HCT116 (cell line): ENCODE measurements around the gene MAP1S. TPM values are rescaled to one million over a fixed set of nuclear protein-coding genes. Genes with fewer than 3 reads are reported as not detected.
A peak's percentile ranks its signal among the peaks of the same experiment; 100 is the strongest.

Experiments
- ATAC-seq: fragments of 200-7000 bp; cut with Tn5 transposase; 2 replicates; pipeline ENCODE4 v1.9.1; 2020; ENCODE audit warnings: mild to moderate bottlenecking, moderate library complexity
- BruUV-seq: library from RNA; stranded (reverse); fragments of 400-500 nt; replicated peaks from 2 replicates; lab custom pipeline; 2021; lab: Mats Ljungman, UMichigan
- CTCF ChIA-PET: fragments of 300-600 bp; sonication (Branson Sonifier 250); formaldehyde crosslinking; loops from one replicate; lab custom pipeline; 2021; ENCODE audit warnings: antibody characterized with exemption; lab: Charles Lee
- POLR2A ChIA-PET: fragments of 300-600, 350-600 bp; sonication (Branson Sonifier 250); formaldehyde crosslinking; loops from one replicate; lab custom pipeline; 2021; ENCODE audit warnings: antibody characterized with exemption; lab: Charles Lee
- RAD21 ChIA-PET, 2 experiments: fragments of 300-600 bp; sonication (Branson Sonifier 250); formaldehyde crosslinking; loops; one replicate each; lab custom pipeline; 2023; ENCODE audit warnings: low total read pairs in 2 of 2; ENCODE audit not compliant: uncharacterized antibody in 2 of 2, unreplicated experiment in 2 of 2, low non-redundant PET in 1 of 2; lab: Charles Lee
- DNase-seq: peaks from one replicate; pipeline ENCODE4 v3.0.0-alpha.2; 2010; ENCODE audit warnings: low read depth, low spot score
- H2AFZ ChIP-seq: fragments of 200-600 bp; shearing (Covaris generic), sonication (generic); 2 replicates; pipeline ENCODE4 v1.6.1; 2017; ENCODE audit warnings: low read depth, mixed run types, mixed read lengths, antibody characterized with exemption, low read length; ENCODE audit not compliant: poor library complexity, severe bottlenecking
- H3K27ac ChIP-seq: 2 replicates; pipeline ENCODE4 v1.5.1; 2012; ENCODE audit warnings: low read depth, low read length
- H3K27me3 ChIP-seq: fragments of 200-600 bp; sonication (generic); 2 replicates; pipeline ENCODE4 v1.6.1; 2016; ENCODE audit warnings: mixed run types, low read length, mixed read lengths; ENCODE audit not compliant: insufficient read depth
- H3K36me3 ChIP-seq, 2 experiments: fragments of 200-500 bp in 1 of 2; fragments of 200-600 bp in 1 of 2; sonication (Bioruptor generic) in 1 of 2; sonication (generic) in 1 of 2; 2 replicates each; pipeline versions ENCODE4 v1.5.1 to v1.6.1; 2014 to 2016; ENCODE audit warnings: low read length in 2 of 2, inconsistent platforms in 1 of 2, mixed read lengths in 1 of 2, mixed run types in 1 of 2; ENCODE audit not compliant: insufficient read depth in 2 of 2, control insufficient read depth in 1 of 2
- H3K4me1 ChIP-seq, 2 experiments: fragments of 200-600 bp in 1 of 2; sonication (generic) in 1 of 2; 2 replicates each; pipeline versions ENCODE4 v1.5.1 to v1.6.1; 2012 to 2017; ENCODE audit warnings: low read length in 2 of 2, inconsistent platforms in 1 of 2, mild to moderate bottlenecking in 1 of 2, mixed read lengths in 1 of 2, mixed run types in 1 of 2, moderate library complexity in 1 of 2; ENCODE audit not compliant: insufficient read depth in 2 of 2, control insufficient read depth in 1 of 2
- H3K4me2 ChIP-seq: fragments of 200-600 bp; sonication (generic); 2 replicates; pipeline ENCODE4 v1.6.1; 2017; ENCODE audit warnings: mixed run types, low read length, mixed read lengths
- H3K4me3 ChIP-seq, 2 experiments: fragments of 200-600 bp in 1 of 2; sonication (generic) in 1 of 2; replicated peaks in 1 of 2; 2 replicates each; pipeline ENCODE4 v1.5.1; 2011 to 2016; ENCODE audit warnings: low read length in 2 of 2, control low read depth in 1 of 2, low read depth in 1 of 2, mild to moderate bottlenecking in 1 of 2, mixed read lengths in 1 of 2, mixed run types in 1 of 2
- H3K79me2 ChIP-seq: fragments of 200-600 bp; sonication (generic); 2 replicates; pipeline ENCODE4 v1.6.1; 2017; ENCODE audit warnings: mild to moderate bottlenecking, mixed run types, low read length, moderate library complexity, mixed read lengths; ENCODE audit not compliant: insufficient read depth
- H3K9ac ChIP-seq: fragments of 200-600 bp; sonication (generic); 2 replicates; pipeline ENCODE4 v1.6.1; 2016; ENCODE audit warnings: low read length, mixed read lengths
- H3K9me2 ChIP-seq: fragments of 200-600 bp; sonication (generic), shearing (Covaris generic); 2 replicates; pipeline ENCODE4 v1.6.1; 2017; ENCODE audit warnings: mixed run types, mild to moderate bottlenecking, moderate library complexity; ENCODE audit not compliant: insufficient read depth
- H3K9me3 ChIP-seq, 2 experiments: fragments of 200-500 bp in 1 of 2; fragments of 200-600 bp in 1 of 2; sonication (Bioruptor generic) in 1 of 2; sonication (generic) in 1 of 2; 2 replicates each; pipeline ENCODE4 v1.6.1; 2014 to 2017; ENCODE audit warnings: low read length in 2 of 2, mixed read lengths in 2 of 2, inconsistent platforms in 1 of 2, low read depth in 1 of 2, mild to moderate bottlenecking in 1 of 2, mixed run types in 1 of 2, moderate library complexity in 1 of 2; ENCODE audit not compliant: control insufficient read depth in 1 of 2, insufficient read depth in 1 of 2
- H4K20me1 ChIP-seq: fragments of 200-600 bp; sonication (generic), shearing (Covaris generic); 2 replicates; pipeline ENCODE4 v1.6.1; 2017; ENCODE audit warnings: mixed run types, mild to moderate bottlenecking, moderate library complexity; ENCODE audit not compliant: insufficient read depth
- CEBPB ChIP-seq: IDR thresholded peaks from 2 replicates; pipeline ENCODE4 v1.6.1; 2012; ENCODE audit warnings: low read depth
- EGR1 ChIP-seq: IDR thresholded peaks from 2 replicates; pipeline ENCODE4 v1.6.1; 2012; ENCODE audit warnings: low read depth
- FOSL1 ChIP-seq: IDR thresholded peaks from 2 replicates; pipeline ENCODE4 v1.6.1; 2012; ENCODE audit warnings: low read depth
- RAD21 ChIP-seq: IDR thresholded peaks from 2 replicates; pipeline ENCODE4 v1.6.1; 2012; ENCODE audit warnings: low read depth, mild to moderate bottlenecking
- SRF ChIP-seq: IDR thresholded peaks from 2 replicates; pipeline ENCODE4 v1.6.1; 2012; ENCODE audit warnings: low read depth
- YY1 ChIP-seq: IDR thresholded peaks from 2 replicates; pipeline ENCODE4 v1.6.1; 2011; ENCODE audit warnings: low read length, low read depth, moderate library complexity, mild to moderate bottlenecking; ENCODE audit not compliant: insufficient replicate concordance; ENCODE audit errors: extremely low read depth
- ZNF274 ChIP-seq: fragments of 200-500 bp; sonication (Bioruptor generic); IDR thresholded peaks from 2 replicates; pipeline ENCODE4 v1.6.1; 2014; ENCODE audit warnings: mild to moderate bottlenecking, low read depth, low read length, inconsistent platforms
- intact Hi-C: fragments of 100-400 bp; cut with micrococcal nuclease; formaldehyde crosslinking; loops from 2 replicates; pipeline ENCODE4 v1.10.0; 2022
- total RNA-seq: library from RNA; stranded (reverse); gene quantifications from one replicate; pipeline ENCODE4 v1.2.1, GENCODE V29; 2021; ENCODE audit not compliant: unreplicated experiment
- TF ChIP-seq, protein P1 (sequence below): IDR thresholded peaks from 2 replicates; pipeline ENCODE4 v1.6.1; 2012
- TF ChIP-seq, protein P2 (sequence below): IDR thresholded peaks from 2 replicates; pipeline ENCODE4 v1.6.1; 2012
- TF ChIP-seq, protein P3 (sequence below), 3 experiments: fragments of 200-600 bp in 1 of 3; sonication (generic) in 1 of 3; IDR thresholded peaks in 2 of 3; conservative IDR thresholded peaks in 1 of 3; 2 replicates each; pipeline ENCODE4 v1.5.1; 2012 to 2017; ENCODE audit warnings: low read depth in 2 of 3, low read length in 2 of 3, antibody characterized with exemption in 1 of 3, borderline replicate concordance in 1 of 3, control low read depth in 1 of 3, mild to moderate bottlenecking in 1 of 3, mixed read lengths in 1 of 3, mixed run types in 1 of 3, moderate library complexity in 1 of 3; ENCODE audit not compliant: insufficient read depth in 1 of 3
- TF ChIP-seq, protein P4 (sequence below): IDR thresholded peaks from 2 replicates; pipeline ENCODE4 v1.6.1; 2012; ENCODE audit warnings: low read depth

MAP1S gene
- total RNA-seq, 1 experiment from 2014 or later: 80.8 TPM

DNA sequence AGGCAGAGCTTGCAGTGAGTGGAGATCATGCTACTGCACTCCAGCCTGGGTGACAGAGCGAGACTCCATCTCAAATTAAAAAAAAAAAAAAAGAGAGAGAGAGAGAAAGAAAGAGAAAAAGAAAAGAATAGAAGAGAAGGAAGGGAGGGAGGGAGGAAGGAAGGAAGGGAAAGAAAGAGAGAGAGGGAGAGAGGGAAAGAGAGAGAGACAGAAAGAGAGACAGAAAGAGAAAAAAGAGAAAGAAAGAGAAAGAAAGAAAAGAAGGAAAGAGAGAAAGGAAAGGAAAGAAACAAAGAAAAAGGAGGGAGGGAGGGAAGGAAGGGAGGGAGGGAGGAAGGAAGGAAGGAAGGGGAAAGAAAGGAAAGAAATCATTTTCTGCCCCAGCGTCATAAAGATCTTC, 24.1 kb upstream of the MAP1S start:
- H3K4me1 ChIP-seq: no peaks in the 10 kb centered on the region
- no TSS peak for BruUV-seq
- H3K9me2 ChIP-seq: no peaks in the 10 kb centered on the region
- ChIA-PET CTCF (no interaction called here), POLR2A (no interaction called here), RAD21 (no interaction called here)
- H3K9ac ChIP-seq: no peak overlapping the region
- TF ChIP-seq, protein P1, sequence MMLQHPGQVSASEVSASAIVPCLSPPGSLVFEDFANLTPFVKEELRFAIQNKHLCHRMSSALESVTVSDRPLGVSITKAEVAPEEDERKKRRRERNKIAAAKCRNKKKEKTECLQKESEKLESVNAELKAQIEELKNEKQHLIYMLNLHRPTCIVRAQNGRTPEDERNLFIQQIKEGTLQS: no peak
- TF ChIP-seq CEBPB (no peak), SRF (no peak), ZNF274 (no peak), RAD21 (no peak), YY1 (no peak)
- TF ChIP-seq, protein P2, sequence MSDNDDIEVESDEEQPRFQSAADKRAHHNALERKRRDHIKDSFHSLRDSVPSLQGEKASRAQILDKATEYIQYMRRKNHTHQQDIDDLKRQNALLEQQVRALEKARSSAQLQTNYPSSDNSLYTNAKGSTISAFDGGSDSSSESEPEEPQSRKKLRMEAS: no peak
- no peak for ATAC-seq
- intact Hi-C loops: no loop called here
- no peaks in the 10 kb centered on the region for H3K9me3 ChIP-seq
- DNase-seq: no peak
- no peak overlapping the region for H3K4me3 ChIP-seq
- no peak overlapping the region for H2AFZ ChIP-seq
- no peaks in the 10 kb centered on the region for H3K36me3 ChIP-seq
- H3K79me2 ChIP-seq: no peaks in the 10 kb centered on the region
- H4K20me1 ChIP-seq: no peaks in the 10 kb centered on the region
- no peak overlapping the region for H3K27ac ChIP-seq
- H3K27me3 ChIP-seq: peaks cover 5% of the 10 kb centered on the region; the same call in 1 of the 2 replicates
- no peak overlapping the region for H3K4me2 ChIP-seq

DNA sequence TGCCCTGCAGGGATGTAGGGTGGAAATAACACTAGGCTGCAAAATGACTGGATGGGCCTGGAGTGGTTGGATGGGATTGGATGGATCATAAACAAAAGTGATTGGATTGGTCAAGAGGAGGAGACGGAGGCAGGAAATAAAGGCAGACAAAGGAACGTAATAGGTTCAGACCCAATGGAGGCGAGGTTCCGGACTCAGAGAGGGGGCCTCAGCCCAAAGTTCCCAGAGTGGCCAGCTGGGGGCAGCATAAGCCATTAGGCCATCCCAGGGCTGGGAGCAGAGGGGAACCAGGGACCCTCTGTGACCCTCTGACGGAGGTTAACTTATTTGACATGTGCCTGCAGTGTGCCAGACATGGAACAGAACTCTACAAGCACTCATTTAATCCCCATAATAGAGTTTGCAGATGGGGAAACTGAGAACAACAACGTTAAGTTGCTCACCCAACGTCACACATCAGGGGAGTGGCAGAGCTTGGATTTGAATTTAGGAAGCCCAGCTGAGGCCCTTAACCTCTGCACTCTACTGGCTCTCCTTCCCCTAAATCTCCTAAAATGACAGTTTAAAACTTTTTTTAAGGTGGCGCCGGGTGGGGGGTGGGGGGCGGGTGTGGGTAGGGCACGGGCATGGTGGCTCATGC, 15.3 kb upstream of the MAP1S start:
- Histone ChIP-seq H3K4me3 (no peak overlapping the region), H3K9me3 (no peaks in the 10 kb centered on the region), H3K9ac (no peak overlapping the region), H3K4me1 (no peaks in the 10 kb centered on the region), H2AFZ (no peak overlapping the region), H3K27ac (no peak overlapping the region), H3K4me2 (no peak overlapping the region), H4K20me1 (no peaks in the 10 kb centered on the region), H3K79me2 (no peaks in the 10 kb centered on the region), H3K36me3 (no peaks in the 10 kb centered on the region), H3K27me3 (no peaks in the 10 kb centered on the region), H3K9me2 (no peaks in the 10 kb centered on the region)
- ATAC-seq (peak; percentile 84), DNase-seq (peak; percentile 64)
- POLR2A ChIA-PET: no interaction called here
- intact Hi-C loops: loop anchor here (5.0 kb wide), 2 partner anchors 73 to 153 kb away; partner anchors contain the start of gene RPL18A
- RAD21 ChIA-PET: interaction anchor here (0.9 to 1.6 kb wide), 2 partner anchors 63 kb away, joined by 3 read pairs; no protein-coding TSS in a partner anchor
- no TSS peak for BruUV-seq
- CTCF ChIA-PET: interaction anchor here (0.6 to 1.5 kb wide), 7 partner anchors 10 to 70 kb away, joined by 3 to 5 read pairs (median 4); partner anchors contain the start of gene MAP1S
- TF ChIP-seq, protein P3, sequence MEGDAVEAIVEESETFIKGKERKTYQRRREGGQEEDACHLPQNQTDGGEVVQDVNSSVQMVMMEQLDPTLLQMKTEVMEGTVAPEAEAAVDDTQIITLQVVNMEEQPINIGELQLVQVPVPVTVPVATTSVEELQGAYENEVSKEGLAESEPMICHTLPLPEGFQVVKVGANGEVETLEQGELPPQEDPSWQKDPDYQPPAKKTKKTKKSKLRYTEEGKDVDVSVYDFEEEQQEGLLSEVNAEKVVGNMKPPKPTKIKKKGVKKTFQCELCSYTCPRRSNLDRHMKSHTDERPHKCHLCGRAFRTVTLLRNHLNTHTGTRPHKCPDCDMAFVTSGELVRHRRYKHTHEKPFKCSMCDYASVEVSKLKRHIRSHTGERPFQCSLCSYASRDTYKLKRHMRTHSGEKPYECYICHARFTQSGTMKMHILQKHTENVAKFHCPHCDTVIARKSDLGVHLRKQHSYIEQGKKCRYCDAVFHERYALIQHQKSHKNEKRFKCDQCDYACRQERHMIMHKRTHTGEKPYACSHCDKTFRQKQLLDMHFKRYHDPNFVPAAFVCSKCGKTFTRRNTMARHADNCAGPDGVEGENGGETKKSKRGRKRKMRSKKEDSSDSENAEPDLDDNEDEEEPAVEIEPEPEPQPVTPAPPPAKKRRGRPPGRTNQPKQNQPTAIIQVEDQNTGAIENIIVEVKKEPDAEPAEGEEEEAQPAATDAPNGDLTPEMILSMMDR (IDR thresholded peaks at IDR 0.05 in 2 of 3, conservative IDR thresholded peaks at IDR 0.05 in 1 of 3; ENCODE audit: borderline replicate concordance in 1 of 3, insufficient read depth in 1 of 3, low read depth in 2 of 3, low read length in 2 of 3): peak; percentile 64 to 93 (median 91)
- peak; percentile 70 for TF ChIP-seq RAD21
- no peak for TF ChIP-seq EGR1
- TF ChIP-seq FOSL1: no peak
- TF ChIP-seq, protein P4, sequence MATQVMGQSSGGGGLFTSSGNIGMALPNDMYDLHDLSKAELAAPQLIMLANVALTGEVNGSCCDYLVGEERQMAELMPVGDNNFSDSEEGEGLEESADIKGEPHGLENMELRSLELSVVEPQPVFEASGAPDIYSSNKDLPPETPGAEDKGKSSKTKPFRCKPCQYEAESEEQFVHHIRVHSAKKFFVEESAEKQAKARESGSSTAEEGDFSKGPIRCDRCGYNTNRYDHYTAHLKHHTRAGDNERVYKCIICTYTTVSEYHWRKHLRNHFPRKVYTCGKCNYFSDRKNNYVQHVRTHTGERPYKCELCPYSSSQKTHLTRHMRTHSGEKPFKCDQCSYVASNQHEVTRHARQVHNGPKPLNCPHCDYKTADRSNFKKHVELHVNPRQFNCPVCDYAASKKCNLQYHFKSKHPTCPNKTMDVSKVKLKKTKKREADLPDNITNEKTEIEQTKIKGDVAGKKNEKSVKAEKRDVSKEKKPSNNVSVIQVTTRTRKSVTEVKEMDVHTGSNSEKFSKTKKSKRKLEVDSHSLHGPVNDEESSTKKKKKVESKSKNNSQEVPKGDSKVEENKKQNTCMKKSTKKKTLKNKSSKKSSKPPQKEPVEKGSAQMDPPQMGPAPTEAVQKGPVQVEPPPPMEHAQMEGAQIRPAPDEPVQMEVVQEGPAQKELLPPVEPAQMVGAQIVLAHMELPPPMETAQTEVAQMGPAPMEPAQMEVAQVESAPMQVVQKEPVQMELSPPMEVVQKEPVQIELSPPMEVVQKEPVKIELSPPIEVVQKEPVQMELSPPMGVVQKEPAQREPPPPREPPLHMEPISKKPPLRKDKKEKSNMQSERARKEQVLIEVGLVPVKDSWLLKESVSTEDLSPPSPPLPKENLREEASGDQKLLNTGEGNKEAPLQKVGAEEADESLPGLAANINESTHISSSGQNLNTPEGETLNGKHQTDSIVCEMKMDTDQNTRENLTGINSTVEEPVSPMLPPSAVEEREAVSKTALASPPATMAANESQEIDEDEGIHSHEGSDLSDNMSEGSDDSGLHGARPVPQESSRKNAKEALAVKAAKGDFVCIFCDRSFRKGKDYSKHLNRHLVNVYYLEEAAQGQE: no peak
